HepG2 (cell line): Measurements from ENCODE around the gene CYP19A1. TPM values are rescaled to one million over a fixed set of nuclear protein-coding genes. Genes with fewer than 3 reads are reported as not detected.

Experiments used
- ATAC-seq: fragments of 200-7000 bp; cut with Tn5 transposase; 3 replicates; pipeline ENCODE4 v1.9.1; 2020; ENCODE audit warnings: mild to moderate bottlenecking, moderate library complexity
- BruUV-seq: library from RNA; stranded (reverse); fragments of 400-500 nt; replicated peaks from 2 replicates; lab custom pipeline; 2021; lab: Mats Ljungman, UMichigan
- CTCF ChIA-PET: fragments of 300-600 bp; formaldehyde crosslinking; extraction: SDS; loops from one replicate; lab custom pipeline; 2021; ENCODE audit warnings: low total read pairs, inconsistent platforms, low intra/inter-chr PET ratio; lab: Yijun Ruan, JAX
- POLR2A ChIA-PET: fragments of 350-600 bp; sonication (Branson Sonifier 250); formaldehyde crosslinking; loops from one replicate; lab custom pipeline; 2020; ENCODE audit warnings: antibody characterized with exemption, inconsistent platforms; lab: Yijun Ruan, JAX
- DNase-seq: peaks from one replicate; pipeline ENCODE4 v3.0.0-alpha.2; 2015; ENCODE audit warnings: low spot score
- FAIRE-seq: peaks from 3 replicates; lab custom pipeline; 2011; peaks lifted over from hg19 to GRCh38; lab: Jason Lieb, UNC
- H2AFZ ChIP-seq: one replicate; pipeline ENCODE4 v1.6.1; 2011; ENCODE audit warnings: low read length, inconsistent platforms
- H3K27ac ChIP-seq: fragments of 300-600 bp; 3 replicates; pipeline ENCODE4 v1.8.0; 2011; ENCODE audit warnings: mixed run types, mild to moderate bottlenecking, mixed read lengths, low read length, inconsistent platforms; ENCODE audit not compliant: insufficient read depth; ENCODE audit errors: extremely low read length
- H3K27me3 ChIP-seq, 2 experiments: fragments of 200-600 bp in 1 of 2; 2 replicates in 1 of 2; 3 replicates in 1 of 2; pipeline versions ENCODE4 v1.6.0 to v1.8.0; 2011; ENCODE audit warnings: low read length in 2 of 2, mild to moderate bottlenecking in 2 of 2, moderate library complexity in 2 of 2, inconsistent platforms in 1 of 2; ENCODE audit not compliant: insufficient read depth in 2 of 2, control insufficient read depth in 1 of 2
- H3K36me3 ChIP-seq, 2 experiments: fragments of 200-600 bp in 1 of 2; replicated peaks in 1 of 2; 2 replicates in 1 of 2; 3 replicates in 1 of 2; pipeline versions ENCODE4 v1.5.1 to v1.8.0; 2011; ENCODE audit warnings: low read length in 2 of 2, inconsistent platforms in 1 of 2; ENCODE audit not compliant: insufficient read depth in 2 of 2, control insufficient read depth in 1 of 2
- H3K4me1 ChIP-seq: 2 replicates; pipeline ENCODE4 v1.5.1; 2012; ENCODE audit warnings: low read length, inconsistent platforms; ENCODE audit not compliant: insufficient read depth
- H3K4me2 ChIP-seq: 2 replicates; pipeline ENCODE4 v1.6.0; 2011; ENCODE audit warnings: low read depth, low read length, inconsistent platforms
- H3K4me3 ChIP-seq, 3 experiments: fragments of 200-600 bp in 1 of 3; sonication (generic), shearing (Covaris generic) in 1 of 3; replicated peaks in 1 of 3; 2 replicates each; pipeline ENCODE4 v1.5.1; 2011 to 2016; ENCODE audit warnings: low read length in 3 of 3, inconsistent platforms in 2 of 3, low read depth in 2 of 3, mild to moderate bottlenecking in 2 of 3, control low read depth in 1 of 3, mixed read lengths in 1 of 3; ENCODE audit not compliant: insufficient read depth in 1 of 3
- H3K79me2 ChIP-seq: one replicate; pipeline ENCODE4 v1.6.1; 2011; ENCODE audit warnings: low read length, inconsistent platforms; ENCODE audit not compliant: insufficient read depth
- H3K9ac ChIP-seq: 2 replicates; pipeline ENCODE4 v1.6.0; 2011; ENCODE audit warnings: mild to moderate bottlenecking, low read depth, low read length, inconsistent platforms; ENCODE audit not compliant: insufficient read depth
- H3K9me3 ChIP-seq: 2 replicates; pipeline ENCODE4 v1.5.1; 2012; ENCODE audit warnings: mild to moderate bottlenecking, low read length
- H4K20me1 ChIP-seq: 2 replicates; pipeline ENCODE4 v1.6.0; 2011; ENCODE audit warnings: inconsistent platforms, mild to moderate bottlenecking, low read length, moderate library complexity; ENCODE audit not compliant: insufficient read depth
- ARID2 ChIP-seq: sonication (generic); formaldehyde crosslinking; IDR thresholded peaks from 2 replicates; pipeline ENCODE4 v1.8.1; 2022; ENCODE audit warnings: mild to moderate bottlenecking, missing genetic modification reagents, borderline replicate concordance
- CERS6 ChIP-seq: sonication (generic); formaldehyde crosslinking; IDR thresholded peaks from 2 replicates; pipeline ENCODE4 v1.5.0; 2020; ENCODE audit warnings: missing genetic modification reagents
- EP300 ChIP-seq, 3 experiments: sonication (generic) in 1 of 3; formaldehyde crosslinking in 1 of 3; IDR thresholded peaks; 2 replicates each; pipeline versions ENCODE4 v1.5.1 to v1.6.1; 2011 to 2020; ENCODE audit warnings: low read depth in 2 of 3, low read length in 2 of 3, borderline replicate concordance in 1 of 3, improper control_type of control experiment in 1 of 3, mild to moderate bottlenecking in 1 of 3, missing genetic modification reagents in 1 of 3, moderate library complexity in 1 of 3
- FOXP1 ChIP-seq, 2 experiments: fragments of 450-650 bp in 1 of 2; IDR thresholded peaks; 2 replicates each; pipeline ENCODE4 v1.6.1; 2017 to 2018; ENCODE audit warnings: antibody characterized with exemption in 1 of 2
- HNRNPLL ChIP-seq: fragments of 200-400 bp; formaldehyde crosslinking; IDR thresholded peaks from 2 replicates; pipeline ENCODE4 v1.6.1; 2017; ENCODE audit warnings: mild to moderate bottlenecking, low read depth, low read length; ENCODE audit not compliant: poor library complexity, severe bottlenecking
- HOXA3 ChIP-seq: sonication (generic); formaldehyde crosslinking; IDR thresholded peaks from 2 replicates; pipeline ENCODE4 v1.5.0; 2020; ENCODE audit warnings: missing genetic modification reagents
- MLLT10 ChIP-seq: sonication (generic); formaldehyde crosslinking; IDR thresholded peaks from 2 replicates; pipeline ENCODE4 v1.4.0; 2020; ENCODE audit warnings: missing genetic modification reagents
- REPIN1 ChIP-seq: sonication (generic); formaldehyde crosslinking; IDR thresholded peaks from 2 replicates; pipeline ENCODE4 v1.8.0; 2022; ENCODE audit warnings: missing genetic modification reagents, low read depth, mild to moderate bottlenecking, borderline replicate concordance
- RNF219 ChIP-seq: sonication (generic); formaldehyde crosslinking; IDR thresholded peaks from 2 replicates; pipeline ENCODE4 v1.5.0; 2020; ENCODE audit warnings: mild to moderate bottlenecking, missing genetic modification reagents
- SIX4 ChIP-seq: sonication (generic); formaldehyde crosslinking; IDR thresholded peaks from 2 replicates; pipeline ENCODE4 v1.4.0; 2020; ENCODE audit warnings: missing genetic modification reagents
- SOX5 ChIP-seq: IDR thresholded peaks from 2 replicates; pipeline ENCODE4 v1.6.1; 2016; ENCODE audit warnings: borderline replicate concordance
- ZNF513 ChIP-seq: sonication (generic); formaldehyde crosslinking; conservative IDR thresholded peaks from 2 replicates; pipeline ENCODE4 v1.5.0; 2020; ENCODE audit warnings: missing genetic modification reagents
- WGBS: methylation state at CpG from one replicate; pipeline ENCODE4 v1.1.6; 2017; ENCODE audit warnings: low lambda C conversion rate; 5-methylcytosine and 5-hydroxymethylcytosine counted together
- in situ Hi-C: cut with HindIII; loops from 2 replicates; pipeline ENCODE4 v1.10.0; 2017; ENCODE audit warnings: low pct_unique_long_range_greater_than_20kb; ENCODE audit not compliant: extremely low pct_ligation_motif_present
- intact Hi-C: fragments of 100-400 bp; cut with micrococcal nuclease; formaldehyde crosslinking; loops from one replicate; pipeline ENCODE4 v1.10.0; 2022; ENCODE audit not compliant: unreplicated experiment
- polyA plus RNA-seq, 8 experiments: library from polyadenylated mRNA; depleted of rRNA in 3 of 8; stranded (reverse) in 7 of 8; unstranded in 1 of 8; fragments of >200 nt; fragmentation: Illumina TruSeq in 4 of 8; extraction: Trizol in 4 of 8; gene quantifications; 2 replicates each; pipeline versions ENCODE4 v1.2.1 to v1.2.3, GENCODE V29; 2011 to 2016; ENCODE audit warnings: low read depth in 4 of 8, missing spikeins in 1 of 8, mixed read lengths in 1 of 8; ENCODE audit not compliant: insufficient read depth in 1 of 8
- total RNA-seq, 5 experiments: library from RNA; depleted of rRNA; stranded (reverse); fragments of >200 nt; fragmentation: Illumina TruSeq; extraction: Trizol; gene quantifications; 2 replicates each; pipeline ENCODE4 v1.2.3, GENCODE V29; 2016; ENCODE audit warnings: low read depth in 1 of 5

The CYP19A1 gene
- total and polyA plus RNA-seq, 2 of the 13 experiments (the other 11 are each of a cell fraction or from before 2014, with no cell fraction given), result 10.9 to 23.0 TPM

DNA sequence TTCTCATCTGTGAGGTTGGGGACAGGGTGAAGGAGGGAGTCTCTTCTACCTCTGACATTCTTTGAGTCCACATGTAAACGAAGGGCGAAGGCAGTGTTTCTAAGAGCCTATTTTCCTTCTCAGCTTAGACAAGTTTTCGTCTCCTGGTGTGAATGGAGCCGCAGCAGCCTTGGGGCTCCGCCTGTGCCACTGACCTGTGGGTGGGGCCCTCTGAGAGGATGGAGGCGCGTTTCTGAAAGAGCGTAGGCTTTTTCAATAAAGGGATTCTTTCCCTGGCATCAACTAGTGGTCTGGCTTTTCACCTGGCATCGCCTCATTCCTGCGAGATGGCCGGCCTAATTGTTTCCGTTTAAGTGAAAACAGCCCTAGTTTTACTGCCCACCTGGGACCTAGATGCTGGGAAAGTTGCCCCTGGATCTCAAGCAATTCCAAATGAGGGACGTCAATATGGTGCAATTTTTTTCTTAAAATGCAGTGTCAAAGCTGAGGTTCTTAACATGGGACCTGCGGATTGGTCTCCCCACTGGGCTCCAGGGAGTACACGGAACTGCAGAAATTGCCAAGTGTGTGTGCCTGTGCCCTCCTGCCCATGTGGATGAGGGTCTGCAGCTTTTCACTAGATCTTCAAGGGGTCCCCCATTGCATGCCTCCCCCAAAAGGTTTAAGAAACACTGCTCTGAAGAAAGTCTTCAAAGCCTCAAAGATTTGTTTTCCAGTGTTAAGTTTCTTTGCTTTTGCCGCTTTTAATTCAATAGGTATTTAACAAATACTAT, 4.0 kb upstream of the CYP19A1 start (continued):
- no peak for TF ChIP-seq HOXA3 (CRISPR knock-in tag)
- TF ChIP-seq, all 625 proteins: peak for 0

- ChIA-PET CTCF (no interaction called here), POLR2A (no interaction called here)
- Histone ChIP-seq H3K36me3 (no peaks in the 10 kb centered on the region), H2AFZ (no peak within 1 kb of the TSS), H3K4me1 (peaks cover 4% of the 10 kb centered on the region; the same call in 1 of the 2 replicates), H3K9me3 (no peaks in the 10 kb centered on the region), H3K27ac (no peak within 1 kb of the TSS), H3K9ac (no peak within 1 kb of the TSS), H3K27me3 (peaks cover 5 to 38% of the 10 kb centered on the region in 2 experiments; a peak in 3 of 5 replicates), H3K4me3 (peak within 1 kb of the TSS in 2 of 3 experiments; percentile 20 to 55; a peak in 2 of 6 replicates), H3K79me2 (no peaks in the 10 kb centered on the region), H3K4me2 (peak within 1 kb of the TSS; percentile 54), H4K20me1 (no peaks in the 10 kb centered on the region)
- no TSS peak for BruUV-seq
- in situ Hi-C loops (no loop called here), intact Hi-C loops (no loop called here)
- DNase-seq (no peak), FAIRE-seq (no peak), ATAC-seq (peak; percentile 81)
- 56% methylated on average over 27 of the region's 76 CpGs for WGBS
- TF ChIP-seq REPIN1 (CRISPR knock-in tag) (no peak), RNF219 (CRISPR knock-in tag) (no peak), ARID2 (no peak), ZNF513 (no peak), HNRNPLL (peak; percentile 18), MLLT10 (CRISPR knock-in tag) (no peak), SIX4 (CRISPR knock-in tag) (no peak), SOX5 (CRISPR knock-in tag) (no peak), FOXP1 (IDR thresholded peaks at IDR 0.05) (no peak), FOXP1 (CRISPR knock-in tag; IDR thresholded peaks at IDR 0.05) (no peak), CERS6 (CRISPR knock-in tag) (no peak), EP300 (IDR thresholded peaks at IDR 0.05; ENCODE audit: low read depth in 2 of 2, low read length in 2 of 2) (no peak), EP300 (CRISPR knock-in tag; IDR thresholded peaks at IDR 0.05; ENCODE audit: borderline replicate concordance) (no peak)
Measured at GRCh38 chr15:51341366-51342226, 3.2 kb upstream of the CYP19A1 start, which contains the start of gene GLDN. GLDN (plus strand) TSS chr15:51341655; CDS start chr15:51341685, 30 bp downstream.
